ENCODE measurements around the gene C16orf89. TPM values are rescaled to one million over a fixed set of nuclear protein-coding genes. Genes with fewer than 3 reads are reported as not detected.

C16orf89 gene
- total RNA-seq, 4 donors from 2014 or later = 1.5 to 2.1 (median 1.9) TPM

- Histone ChIP-seq H3K4me3 (no peak overlapping the region), H3K36me3 (peaks cover 13 to 59% (median 33%) of the 10 kb centered on the region in 4 donors), H3K9me3 (no peaks in the 10 kb centered on the region), H3K27me3 (no peaks in the 10 kb centered on the region), H3K4me1 (peaks cover 3 to 10% (median 8%) of the 10 kb centered on the region in 4 donors), H3K27ac (replicated peaks in 1 of 4) (no peak overlapping the region)
- no peak for TF ChIP-seq POLR2A (IDR thresholded peaks at IDR 0.05; ENCODE audit: low read depth)
- no peak for TF ChIP-seq EP300 (IDR thresholded peaks at IDR 0.05)
- TF ChIP-seq POLR2AphosphoS5 (IDR thresholded peaks at IDR 0.05) = no peak
- no peak for TF ChIP-seq CTCF (IDR thresholded peaks at IDR 0.05)
- intact Hi-C loops (cut with DNase I) = no loop called here
- 95% methylated on average over 22 of the region's 32 CpGs for WGBS
- DNase-seq (ENCODE audit: extremely low spot score) = no peak
Observed at GRCh38 chr16:5027575-5028235, 38.1 kb downstream of the C16orf89 start.

- no peak overlapping the region for H3K27ac ChIP-seq (replicated peaks in 1 of 4)
- H3K4me3 ChIP-seq = no peak overlapping the region
- no peaks in the 10 kb centered on the region for H3K27me3 ChIP-seq
- peaks cover 13 to 59% (median 33%) of the 10 kb centered on the region in 4 donors for H3K36me3 ChIP-seq
- no peak for TF ChIP-seq EP300 (IDR thresholded peaks at IDR 0.05)
- no peak for TF ChIP-seq POLR2AphosphoS5 (IDR thresholded peaks at IDR 0.05)
- no peak for TF ChIP-seq CTCF (IDR thresholded peaks at IDR 0.05)
- TF ChIP-seq POLR2A (IDR thresholded peaks at IDR 0.05; ENCODE audit: low read depth) = no peak
- no peak for DNase-seq (ENCODE audit: extremely low spot score)
- intact Hi-C loops (cut with DNase I) = no loop called here
- H3K9me3 ChIP-seq = no peaks in the 10 kb centered on the region
- peaks cover 0 to 4% (median 2%) of the 10 kb centered on the region in 4 donors for H3K4me1 ChIP-seq
- WGBS = 81% methylated on average over 6 of the region's 7 CpGs
Observed at GRCh38 chr16:5027086-5027485, 38.7 kb downstream of the C16orf89 start.

- Histone ChIP-seq H3K4me1 (no peaks in the 10 kb centered on the region), H3K9me3 (no peaks in the 10 kb centered on the region), H3K36me3 (peaks cover 13 to 57% (median 33%) of the 10 kb centered on the region in 4 donors), H3K4me3 (no peak overlapping the region), H3K27ac (replicated peaks in 1 of 4) (no peak overlapping the region), H3K27me3 (peaks cover 0 to under 1% (median 0%) of the 10 kb centered on the region in 4 donors)
- no peak for DNase-seq (ENCODE audit: extremely low spot score)
- WGBS = 88% methylated on average over 6 of the region's 8 CpGs
- no peak for TF ChIP-seq EP300 (IDR thresholded peaks at IDR 0.05)
- no peak for TF ChIP-seq CTCF (IDR thresholded peaks at IDR 0.05)
- no peak for TF ChIP-seq POLR2AphosphoS5 (IDR thresholded peaks at IDR 0.05)
- TF ChIP-seq POLR2A (IDR thresholded peaks at IDR 0.05; ENCODE audit: low read depth) = no peak
- intact Hi-C loops (cut with DNase I) = no loop called here
Observed at GRCh38 chr16:5026664-5027063, 39.1 kb downstream of the C16orf89 start.

- intact Hi-C loops (cut with DNase I) = no loop called here
- DNase-seq (ENCODE audit: extremely low spot score) = no peak
Observed at GRCh38 chr16:5025171-5025632, 40.6 kb downstream of the C16orf89 start.

More at GRCh38 chr16:5025171-5025632, 40.6 kb downstream of the C16orf89 start:
- H3K4me1 ChIP-seq = no peaks in the 10 kb centered on the region
- peaks cover 0 to 11% (median 0%) of the 10 kb centered on the region in 4 donors for H3K27me3 ChIP-seq
- H3K27ac ChIP-seq (replicated peaks in 1 of 4) = no peak overlapping the region
- TF ChIP-seq POLR2AphosphoS5 (IDR thresholded peaks at IDR 0.05) (no peak), POLR2A (IDR thresholded peaks at IDR 0.05; ENCODE audit: low read depth) (no peak), CTCF (IDR thresholded peaks at IDR 0.05) (no peak), EP300 (IDR thresholded peaks at IDR 0.05) (no peak)
- no peaks in the 10 kb centered on the region for H3K9me3 ChIP-seq
- H3K4me3 ChIP-seq = no peak overlapping the region
- peaks cover 13 to 44% (median 31%) of the 10 kb centered on the region in 4 donors for H3K36me3 ChIP-seq
- 55% methylated on average over 10 of the region's 17 CpGs for WGBS

All from esophagus muscularis mucosa (tissue), 4 donors.